Smooth muscle cell of the brain vasculature (primary cell): ENCODE results near the gene PKD1L1.

ENCODE experiments used
- DNase-seq: peaks from one replicate; pipeline ENCODE4 v3.0.0-alpha.2; 2012; ENCODE audit warnings: low read depth, low spot score

The PKD1L1 gene

GRCh38 chr7:47818796-47819606 lies 129.3 kb downstream of the PKD1L1 start:
- DNase-seq, result peak; percentile 66

- DNase-seq, result peak; percentile 24
Observed at GRCh38 chr7:47817917-47818316, 130.3 kb downstream of the PKD1L1 start.

GRCh38 chr7:47816647-47817046 lies 131.6 kb downstream of the PKD1L1 start:
- DNase-seq, result no peak

GRCh38 chr7:47815867-47816266 lies 132.4 kb downstream of the PKD1L1 start:
- no peak for DNase-seq

- no peak for DNase-seq
Observed at GRCh38 chr7:47814905-47815613, 133.2 kb downstream of the PKD1L1 start.

- no peak for DNase-seq
Observed at GRCh38 chr7:47813620-47814260, 134.5 kb downstream of the PKD1L1 start.

- no peak for DNase-seq
Observed at GRCh38 chr7:47812429-47813136, 135.7 kb downstream of the PKD1L1 start.

GRCh38 chr7:47811632-47812380 lies 136.5 kb downstream of the PKD1L1 start:
- no peak for DNase-seq

GRCh38 chr7:47809387-47809786 lies 138.9 kb downstream of the PKD1L1 start:
- DNase-seq, result no peak

- no peak for DNase-seq
Observed at GRCh38 chr7:47808321-47808720, 139.9 kb downstream of the PKD1L1 start.

GRCh38 chr7:47807756-47808155 lies 140.5 kb downstream of the PKD1L1 start:
- DNase-seq, result no peak

GRCh38 chr7:47807126-47807525 lies 141.1 kb downstream of the PKD1L1 start:
- no peak for DNase-seq

- DNase-seq, result no peak
Observed at GRCh38 chr7:47806701-47807103, 141.6 kb downstream of the PKD1L1 start.

GRCh38 chr7:47804767-47805545 lies 143.3 kb downstream of the PKD1L1 start:
- DNase-seq, result no peak

- no peak for DNase-seq
Observed at GRCh38 chr7:47803846-47804245, 144.4 kb downstream of the PKD1L1 start.

GRCh38 chr7:47803025-47803424 lies 145.2 kb downstream of the PKD1L1 start:
- DNase-seq, result no peak

GRCh38 chr7:47801423-47801822 lies 146.8 kb downstream of the PKD1L1 start:
- DNase-seq, result no peak

- DNase-seq, result no peak
Observed at GRCh38 chr7:47799524-47799923, 148.7 kb downstream of the PKD1L1 start.

- no peak for DNase-seq
Observed at GRCh38 chr7:47796347-47796746, 151.9 kb downstream of the PKD1L1 start.

GRCh38 chr7:47795631-47796030 lies 152.6 kb downstream of the PKD1L1 start:
- DNase-seq, result no peak
